Measurements from ENCODE around the gene MAK. TPM values are rescaled to one million over a fixed set of nuclear protein-coding genes. Genes with fewer than 3 reads are reported as not detected.
A peak's percentile ranks its signal among the peaks of the same experiment; 100 is the strongest.
"Not testable (repeated sequence)": the region's sequence is repeated elsewhere in the genome, so short reads cannot be mapped to it uniquely, and the experiment has no call there.

The MAK gene
- 0.04 TPM in 1 of 2 replicates, not detected in the other for total RNA-seq
- 0.05 and 0.34 TPM in 2 replicates for polyA plus RNA-seq

GRCh38 chr6:10837995-10838793 lies at the start of gene MAK:
MAK (minus strand) TSS chr6:10838539; CDS start chr6:10830648, 7,891 bp downstream.
- Histone ChIP-seq H3K27me3 (peaks cover 25% of the 10 kb centered on the region), H3K4me1 (ENCODE audit: insufficient read depth) (peaks cover 3% of the 10 kb centered on the region), H3K79me2 (no peaks in the 10 kb centered on the region), H3K4me3 (peak within 1 kb of the TSS; percentile 59), H3K9me2 (replicated peaks; ENCODE audit: insufficient read depth) (no peaks in the 10 kb centered on the region), H3K9me3 (ENCODE audit: low read depth) (no peaks in the 10 kb centered on the region), H3K36me3 (replicated peaks; ENCODE audit: insufficient read depth, low read depth) (no peaks in the 10 kb centered on the region), H3K4me2 (peak within 1 kb of the TSS; percentile 99), H3K27ac (peak within 1 kb of the TSS; percentile 41), H4K20me1 (ENCODE audit: insufficient read depth, poor library complexity, severe bottlenecking) (no peaks in the 10 kb centered on the region), H2AFZ (peak within 1 kb of the TSS; percentile 77)
- WGBS (ENCODE audit: low lambda C conversion rate, missing lambda C conversion rate), result under 1% methylated on average over 45 of the region's 53 CpGs
- DNase-seq (ENCODE audit: low spot score), result peak; percentile 96
- TF ChIP-seq CTCF (IDR thresholded peaks at IDR 0.05; ENCODE audit: poor library complexity) (no peak), EZH2phosphoT487 (IDR thresholded peaks at IDR 0.05; ENCODE audit: low read depth, severe bottlenecking, unreplicated experiment) (no peak), EZH2 (IDR thresholded peaks at IDR 0.05; ENCODE audit: borderline replicate concordance) (no peak)

- Histone ChIP-seq H3K9me2 (replicated peaks; ENCODE audit: insufficient read depth) (no peaks in the 10 kb centered on the region), H3K4me3 (peak within 1 kb of the TSS; percentile 69), H3K9me3 (ENCODE audit: low read depth) (no peaks in the 10 kb centered on the region), H3K27ac (peak within 1 kb of the TSS; percentile 19), H3K4me2 (peak within 1 kb of the TSS; percentile 89), H3K79me2 (no peaks in the 10 kb centered on the region), H3K27me3 (peaks cover 45% of the 10 kb centered on the region), H4K20me1 (ENCODE audit: insufficient read depth, poor library complexity, severe bottlenecking) (no peaks in the 10 kb centered on the region), H2AFZ (peak within 1 kb of the TSS; percentile 60), H3K4me1 (ENCODE audit: insufficient read depth) (peaks cover 2% of the 10 kb centered on the region), H3K36me3 (replicated peaks; ENCODE audit: insufficient read depth, low read depth) (no peaks in the 10 kb centered on the region)
- peak; percentile 77 for DNase-seq (ENCODE audit: low spot score)
- TF ChIP-seq EZH2 (IDR thresholded peaks at IDR 0.05; ENCODE audit: borderline replicate concordance), result peak; percentile 40
- TF ChIP-seq CTCF (IDR thresholded peaks at IDR 0.05; ENCODE audit: poor library complexity), result peak; percentile 63
- TF ChIP-seq EZH2phosphoT487 (IDR thresholded peaks at IDR 0.05; ENCODE audit: low read depth, severe bottlenecking, unreplicated experiment), result no peak
- WGBS (ENCODE audit: low lambda C conversion rate, missing lambda C conversion rate), result 2% methylated on average over 51 of the region's 58 CpGs
Measured at GRCh38 chr6:10886691-10887502, 48.6 kb upstream of the MAK start, which contains the start of gene SYCP2L. SYCP2L (plus strand) TSS chr6:10887052; CDS start chr6:10887127, 75 bp downstream.

GRCh38 chr6:10886365-10886690 lies 48.0 kb upstream of the MAK start:
- H3K9me3 ChIP-seq (ENCODE audit: low read depth); H3K36me3 ChIP-seq (replicated peaks; ENCODE audit: insufficient read depth, low read depth); DNase-seq (ENCODE audit: low spot score); H3K4me1 ChIP-seq (ENCODE audit: insufficient read depth); H3K79me2 ChIP-seq; H4K20me1 ChIP-seq (ENCODE audit: insufficient read depth, poor library complexity, severe bottlenecking); H3K9me2 ChIP-seq (replicated peaks; ENCODE audit: insufficient read depth): not testable (repeated sequence)
- Histone ChIP-seq H3K4me3 (peak overlapping the region; percentile 69), H3K27me3 (peaks cover 50% of the 10 kb centered on the region), H3K27ac (peak overlapping the region; percentile 19), H3K4me2 (peak overlapping the region; percentile 89), H2AFZ (peak overlapping the region; percentile 60)
- 24% methylated on average over 11 of the region's 11 CpGs for WGBS (ENCODE audit: low lambda C conversion rate, missing lambda C conversion rate)
